NB4 (cell line): ENCODE measurements around the gene GATAD1.
A peak's percentile ranks its signal among the peaks of the same experiment; 100 is the strongest.
"Not testable (repeated sequence)": the region's sequence is repeated elsewhere in the genome, so short reads cannot be mapped to it uniquely, and the experiment has no call there.

ENCODE experiments used
- DNase-seq: peaks from one replicate; pipeline ENCODE4 v3.0.0; 2010; ENCODE audit warnings: low read depth
- H3K4me3 ChIP-seq: one replicate; pipeline ENCODE4 v1.5.1; 2011; ENCODE audit warnings: mild to moderate bottlenecking, low read depth, low read length, moderate library complexity
- CTCF ChIP-seq: IDR thresholded peaks from one replicate; pipeline ENCODE4 v1.5.1; 2012; ENCODE audit warnings: low read depth, low read length
- MAX ChIP-seq: IDR thresholded peaks from 2 replicates; pipeline ENCODE4 v1.6.1; 2011; ENCODE audit warnings: low read depth, low read length
- MYC ChIP-seq: IDR thresholded peaks from 2 replicates; pipeline ENCODE4 v1.6.1; 2011; ENCODE audit warnings: low read depth, low read length
- POLR2A ChIP-seq: IDR thresholded peaks from 2 replicates; pipeline ENCODE4 v1.6.1; 2011; ENCODE audit warnings: mild to moderate bottlenecking; ENCODE audit not compliant: insufficient read length; ENCODE audit errors: extremely low read depth

The GATAD1 gene

GRCh38 chr7:92404170-92404614 is 43.1 kb upstream of the GATAD1 start:
- peak; percentile 86 for TF ChIP-seq MAX
- TF ChIP-seq POLR2A = no peak
- TF ChIP-seq CTCF = peak; percentile 22
- TF ChIP-seq MYC = peak; percentile 92
- no peak overlapping the region for H3K4me3 ChIP-seq
- peak; percentile 89 for DNase-seq

- TF ChIP-seq CTCF (no peak), MAX (no peak), POLR2A (no peak), MYC (no peak)
These were observed 37.9 kb upstream of the GATAD1 start for GRCh38 chr7:92409357-92409756.

GRCh38 chr7:92410162-92410561 is 37.1 kb upstream of the GATAD1 start:
- not testable (repeated sequence) for H3K4me3 ChIP-seq, DNase-seq

More at GRCh38 chr7:92409357-92409756, 37.9 kb upstream of the GATAD1 start:
- no peak for DNase-seq
- H3K4me3 ChIP-seq = no peak overlapping the region

- TF ChIP-seq CTCF (no peak), MYC (no peak), MAX (no peak), POLR2A (no peak)
- H3K4me3 ChIP-seq = no peak overlapping the region
- DNase-seq = no peak
These were observed 34.5 kb upstream of the GATAD1 start for GRCh38 chr7:92412745-92413144.

GRCh38 chr7:92413550-92413949 is 33.7 kb upstream of the GATAD1 start:
- TF ChIP-seq MYC (no peak), CTCF (no peak), POLR2A (no peak), MAX (no peak)
- H3K4me3 ChIP-seq = no peak overlapping the region
- DNase-seq = no peak

GRCh38 chr7:92415225-92415624 is 32.1 kb upstream of the GATAD1 start:
- DNase-seq = no peak
- H3K4me3 ChIP-seq = no peak overlapping the region
- TF ChIP-seq MYC (no peak), MAX (no peak), CTCF (no peak), POLR2A (no peak)
